GM19438 (cell line): ENCODE results near the gene SLC25A3.
"Not testable (repeated sequence)": the region's sequence is repeated elsewhere in the genome, so short reads cannot be mapped to it uniquely, and the experiment has no call there.

Experiments used
- ATAC-seq: cut with Tn5 transposase; IDR thresholded peaks from one replicate; pipeline ENCODE4 v1.9.1; 2021; ENCODE audit warnings: low read depth; ENCODE audit not compliant: unreplicated experiment

The SLC25A3 gene

GRCh38 chr12:98593351-98594049, at the start of gene SLC25A3:
Gene SLC25A3, plus strand, starts transcription at chr12:98593686. Its CDS starts 293 bp downstream, at chr12:98593979.
- peak; percentile 99 for ATAC-seq

GRCh38 chr12:98543701-98544100, 49.8 kb upstream of the SLC25A3 start:
- no peak for ATAC-seq

GRCh38 chr12:98544751-98545150, 48.7 kb upstream of the SLC25A3 start:
- ATAC-seq = no peak

GRCh38 chr12:98549371-98550110, 43.9 kb upstream of the SLC25A3 start:
- ATAC-seq = no peak

- no peak for ATAC-seq
Measured at GRCh38 chr12:98551787-98552186, 41.7 kb upstream of the SLC25A3 start.

GRCh38 chr12:98558097-98558496, 35.4 kb upstream of the SLC25A3 start:
- not testable (repeated sequence) for ATAC-seq

GRCh38 chr12:98559666-98560065, 33.8 kb upstream of the SLC25A3 start:
- ATAC-seq = no peak

GRCh38 chr12:98561846-98562245, 31.6 kb upstream of the SLC25A3 start:
- ATAC-seq = no peak

GRCh38 chr12:98572010-98572409, 21.5 kb upstream of the SLC25A3 start:
- ATAC-seq = no peak

- ATAC-seq = no peak
Measured at GRCh38 chr12:98574110-98574509, 19.4 kb upstream of the SLC25A3 start.

GRCh38 chr12:98575013-98575412, 18.5 kb upstream of the SLC25A3 start:
- ATAC-seq = no peak

- not testable (repeated sequence) for ATAC-seq
Measured at GRCh38 chr12:98576795-98577194, 16.7 kb upstream of the SLC25A3 start.

GRCh38 chr12:98578392-98578791, 15.1 kb upstream of the SLC25A3 start:
- ATAC-seq = no peak

GRCh38 chr12:98578821-98579220, 14.7 kb upstream of the SLC25A3 start:
- no peak for ATAC-seq

- ATAC-seq = no peak
Measured at GRCh38 chr12:98579347-98579746, 14.1 kb upstream of the SLC25A3 start.

- no peak for ATAC-seq
Measured at GRCh38 chr12:98579835-98580234, 13.7 kb upstream of the SLC25A3 start.

- no peak for ATAC-seq
Measured at GRCh38 chr12:98580695-98581094, 12.8 kb upstream of the SLC25A3 start.

- ATAC-seq = no peak
Measured at GRCh38 chr12:98581101-98581500, 12.4 kb upstream of the SLC25A3 start.

GRCh38 chr12:98582093-98582492, 11.4 kb upstream of the SLC25A3 start:
- no peak for ATAC-seq

- no peak for ATAC-seq
Measured at GRCh38 chr12:98587084-98587483, 6.4 kb upstream of the SLC25A3 start.

GRCh38 chr12:98591209-98591608, 2.3 kb upstream of the SLC25A3 start:
- no peak for ATAC-seq

GRCh38 chr12:98592825-98593322, 612 bp upstream of the SLC25A3 start:
- no peak for ATAC-seq
